ENCODE results near the gene OR52D1.

The OR52D1 gene

GRCh38 chr11:5488385-5488784, at the start of gene OR52D1:
Gene OR52D1 (plus strand): TSS chr11:5488685. CDS start chr11:5488707, 22 bp downstream.
- Histone ChIP-seq H3K36me3 (ENCODE audit: control insufficient read depth, insufficient read depth, low read length) (no peaks in the 10 kb centered on the region), H3K27me3 (ENCODE audit: control insufficient read depth, insufficient read depth, low read length) (no peaks in the 10 kb centered on the region), H3K4me3 (ENCODE audit: low read depth, low read length) (no peak within 1 kb of the TSS), H3K9ac (ENCODE audit: low read depth, low read length) (no peak within 1 kb of the TSS), H3K4me1 (ENCODE audit: control insufficient read depth, insufficient read depth, low read length) (no peaks in the 10 kb centered on the region), H3K9me3 (ENCODE audit: control insufficient read depth, insufficient read depth, low read length) (no peaks in the 10 kb centered on the region)

- no peaks in the 10 kb centered on the region for H3K9me3 ChIP-seq (ENCODE audit: control insufficient read depth, insufficient read depth, low read length)
- H3K36me3 ChIP-seq (ENCODE audit: control insufficient read depth, insufficient read depth, low read length) = no peaks in the 10 kb centered on the region
- no peak within 1 kb of the TSS for H3K4me3 ChIP-seq (ENCODE audit: low read depth, low read length)
- H3K9ac ChIP-seq (ENCODE audit: low read depth, low read length) = no peak within 1 kb of the TSS
- no peaks in the 10 kb centered on the region for H3K4me1 ChIP-seq (ENCODE audit: control insufficient read depth, insufficient read depth, low read length)
- H3K27me3 ChIP-seq (ENCODE audit: control insufficient read depth, insufficient read depth, low read length) = no peaks in the 10 kb centered on the region
Measured at GRCh38 chr11:5441414-5441813, 47.1 kb upstream of the OR52D1 start, which contains the start of gene OR51I1. Gene OR51I1 (minus strand): TSS chr11:5441514. CDS start chr11:5441514, 0 bp downstream.

- Histone ChIP-seq H3K9me3 (ENCODE audit: control insufficient read depth, insufficient read depth, low read length) (no peaks in the 10 kb centered on the region), H3K27me3 (ENCODE audit: control insufficient read depth, insufficient read depth, low read length) (no peaks in the 10 kb centered on the region), H3K4me3 (ENCODE audit: low read depth, low read length) (no peak overlapping the region), H3K36me3 (ENCODE audit: control insufficient read depth, insufficient read depth, low read length) (no peaks in the 10 kb centered on the region), H3K4me1 (ENCODE audit: control insufficient read depth, insufficient read depth, low read length) (no peaks in the 10 kb centered on the region), H3K9ac (ENCODE audit: low read depth, low read length) (no peak overlapping the region)
Measured at GRCh38 chr11:5443835-5444393, 44.6 kb upstream of the OR52D1 start.

GRCh38 chr11:5449023-5449422, 39.5 kb upstream of the OR52D1 start, which contains the start of gene OR51I2:
Gene OR51I2 (plus strand): TSS chr11:5449323. CDS start chr11:5453489, 4,166 bp downstream.
- Histone ChIP-seq H3K9ac (ENCODE audit: low read depth, low read length) (no peak within 1 kb of the TSS), H3K9me3 (ENCODE audit: control insufficient read depth, insufficient read depth, low read length) (no peaks in the 10 kb centered on the region), H3K27me3 (ENCODE audit: control insufficient read depth, insufficient read depth, low read length) (no peaks in the 10 kb centered on the region), H3K4me1 (ENCODE audit: control insufficient read depth, insufficient read depth, low read length) (no peaks in the 10 kb centered on the region), H3K4me3 (ENCODE audit: low read depth, low read length) (no peak within 1 kb of the TSS), H3K36me3 (ENCODE audit: control insufficient read depth, insufficient read depth, low read length) (no peaks in the 10 kb centered on the region)

DNA sequence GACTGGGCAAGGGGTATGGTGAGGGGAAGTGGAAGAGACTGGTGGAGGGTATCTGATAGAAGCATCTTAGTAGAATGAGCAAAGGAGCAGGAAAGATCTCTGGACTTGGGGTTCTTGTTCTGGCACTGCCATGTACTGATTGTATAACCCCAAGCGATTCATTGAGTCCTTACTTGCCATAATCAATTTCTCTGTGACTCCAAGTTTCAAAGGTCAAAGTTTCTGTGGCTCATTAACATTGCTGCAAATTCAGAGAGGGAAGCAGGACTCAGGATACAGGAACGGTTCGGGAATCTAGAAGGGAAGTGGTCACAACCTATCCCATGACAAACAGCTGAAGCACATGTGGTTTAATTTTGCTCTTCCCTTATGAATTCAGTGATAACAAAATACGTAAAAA, 39.1 kb upstream of the OR52D1 start:
- Histone ChIP-seq H3K4me1 (ENCODE audit: control insufficient read depth, insufficient read depth, low read length) (no peaks in the 10 kb centered on the region), H3K36me3 (ENCODE audit: control insufficient read depth, insufficient read depth, low read length) (no peaks in the 10 kb centered on the region), H3K9ac (ENCODE audit: low read depth, low read length) (no peak overlapping the region), H3K9me3 (ENCODE audit: control insufficient read depth, insufficient read depth, low read length) (no peaks in the 10 kb centered on the region), H3K4me3 (ENCODE audit: low read depth, low read length) (no peak overlapping the region), H3K27me3 (ENCODE audit: control insufficient read depth, insufficient read depth, low read length) (no peaks in the 10 kb centered on the region)

DNA sequence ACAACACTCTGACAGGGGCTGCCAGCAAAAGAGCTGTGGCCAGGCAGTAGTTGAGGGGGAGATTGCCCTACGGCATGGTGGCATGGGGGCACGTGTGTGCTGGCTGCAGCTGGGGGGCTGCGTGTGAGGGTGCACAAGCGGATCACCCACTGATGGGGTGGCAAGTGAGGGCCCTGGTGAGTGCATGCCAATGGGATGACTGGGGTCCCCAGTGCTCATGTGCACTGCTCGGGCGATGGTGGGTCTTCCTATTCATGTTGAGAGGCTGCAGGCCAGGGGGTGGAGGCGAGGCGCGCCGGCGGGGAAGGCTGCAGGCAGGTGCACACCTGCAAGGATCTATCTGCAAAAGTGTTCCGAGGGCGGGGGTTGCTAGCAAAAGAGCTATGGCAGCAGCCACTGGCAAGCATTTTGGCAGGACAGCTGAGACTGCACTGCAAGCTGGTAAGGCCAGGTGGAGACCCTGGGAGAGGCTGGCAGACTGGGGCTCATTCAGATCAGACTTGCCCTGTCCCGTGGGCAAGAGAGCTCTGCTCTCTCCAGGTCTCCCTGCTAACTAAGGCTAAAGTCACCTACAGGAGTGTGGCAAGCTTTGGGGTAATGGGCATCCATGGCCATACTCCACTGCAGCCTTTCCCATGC, 27.4 kb upstream of the OR52D1 start:
- H3K4me3 ChIP-seq (ENCODE audit: low read depth, low read length) = no peak overlapping the region
- no peak overlapping the region for H3K9ac ChIP-seq (ENCODE audit: low read depth, low read length)
- no peaks in the 10 kb centered on the region for H3K4me1 ChIP-seq (ENCODE audit: control insufficient read depth, insufficient read depth, low read length)
- H3K27me3 ChIP-seq (ENCODE audit: control insufficient read depth, insufficient read depth, low read length) = no peaks in the 10 kb centered on the region
- H3K9me3 ChIP-seq (ENCODE audit: control insufficient read depth, insufficient read depth, low read length) = no peaks in the 10 kb centered on the region
- no peaks in the 10 kb centered on the region for H3K36me3 ChIP-seq (ENCODE audit: control insufficient read depth, insufficient read depth, low read length)

- Histone ChIP-seq H3K4me3 (ENCODE audit: low read depth, low read length) (no peak overlapping the region), H3K9ac (ENCODE audit: low read depth, low read length) (no peak overlapping the region), H3K36me3 (ENCODE audit: control insufficient read depth, insufficient read depth, low read length) (no peaks in the 10 kb centered on the region), H3K9me3 (ENCODE audit: control insufficient read depth, insufficient read depth, low read length) (no peaks in the 10 kb centered on the region), H3K27me3 (ENCODE audit: control insufficient read depth, insufficient read depth, low read length) (no peaks in the 10 kb centered on the region), H3K4me1 (ENCODE audit: control insufficient read depth, insufficient read depth, low read length) (no peaks in the 10 kb centered on the region)
Measured at GRCh38 chr11:5467527-5467926, 21.0 kb upstream of the OR52D1 start.

GRCh38 chr11:5473921-5474320, 14.6 kb upstream of the OR52D1 start:
- Histone ChIP-seq H3K4me3 (ENCODE audit: low read depth, low read length) (no peak overlapping the region), H3K9me3 (ENCODE audit: control insufficient read depth, insufficient read depth, low read length) (no peaks in the 10 kb centered on the region), H3K27me3 (ENCODE audit: control insufficient read depth, insufficient read depth, low read length) (no peaks in the 10 kb centered on the region), H3K36me3 (ENCODE audit: control insufficient read depth, insufficient read depth, low read length) (no peaks in the 10 kb centered on the region), H3K4me1 (ENCODE audit: control insufficient read depth, insufficient read depth, low read length) (no peaks in the 10 kb centered on the region), H3K9ac (ENCODE audit: low read depth, low read length) (no peak overlapping the region)

- no peaks in the 10 kb centered on the region for H3K9me3 ChIP-seq (ENCODE audit: control insufficient read depth, insufficient read depth, low read length)
- no peaks in the 10 kb centered on the region for H3K27me3 ChIP-seq (ENCODE audit: control insufficient read depth, insufficient read depth, low read length)
- H3K4me3 ChIP-seq (ENCODE audit: low read depth, low read length) = no peak overlapping the region
- no peaks in the 10 kb centered on the region for H3K36me3 ChIP-seq (ENCODE audit: control insufficient read depth, insufficient read depth, low read length)
- H3K4me1 ChIP-seq (ENCODE audit: control insufficient read depth, insufficient read depth, low read length) = no peaks in the 10 kb centered on the region
- no peak overlapping the region for H3K9ac ChIP-seq (ENCODE audit: low read depth, low read length)
Measured at GRCh38 chr11:5476186-5476819, 12.2 kb upstream of the OR52D1 start.

DNA sequence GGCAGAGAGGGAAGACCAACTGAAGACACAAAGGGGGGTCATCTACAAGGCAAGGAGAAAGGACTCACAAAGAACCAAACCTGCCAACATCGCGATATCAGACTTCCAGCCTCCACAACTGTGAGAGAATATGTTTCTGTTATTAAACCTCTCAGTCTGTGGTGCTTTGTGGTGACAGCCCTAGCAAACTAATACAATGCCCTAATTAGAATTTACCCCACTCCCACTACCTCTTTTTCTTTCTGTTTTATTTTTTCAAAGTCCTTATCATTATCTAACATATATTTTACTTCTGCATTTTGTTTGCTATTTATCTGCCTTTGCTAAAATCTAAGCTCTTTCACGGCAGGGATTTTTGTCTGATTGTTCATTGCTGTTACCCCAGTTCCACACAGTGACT, 2.5 kb upstream of the OR52D1 start:
- no peaks in the 10 kb centered on the region for H3K27me3 ChIP-seq (ENCODE audit: control insufficient read depth, insufficient read depth, low read length)
- no peak overlapping the region for H3K4me3 ChIP-seq (ENCODE audit: low read depth, low read length)
- H3K9me3 ChIP-seq (ENCODE audit: control insufficient read depth, insufficient read depth, low read length) = no peaks in the 10 kb centered on the region
- H3K36me3 ChIP-seq (ENCODE audit: control insufficient read depth, insufficient read depth, low read length) = no peaks in the 10 kb centered on the region
- H3K9ac ChIP-seq (ENCODE audit: low read depth, low read length) = no peak overlapping the region
- no peaks in the 10 kb centered on the region for H3K4me1 ChIP-seq (ENCODE audit: control insufficient read depth, insufficient read depth, low read length)

GRCh38 chr11:5486421-5486820, 2.1 kb upstream of the OR52D1 start:
- Histone ChIP-seq H3K27me3 (ENCODE audit: control insufficient read depth, insufficient read depth, low read length) (no peaks in the 10 kb centered on the region), H3K9ac (ENCODE audit: low read depth, low read length) (no peak overlapping the region), H3K4me3 (ENCODE audit: low read depth, low read length) (no peak overlapping the region), H3K9me3 (ENCODE audit: control insufficient read depth, insufficient read depth, low read length) (no peaks in the 10 kb centered on the region), H3K36me3 (ENCODE audit: control insufficient read depth, insufficient read depth, low read length) (no peaks in the 10 kb centered on the region), H3K4me1 (ENCODE audit: control insufficient read depth, insufficient read depth, low read length) (no peaks in the 10 kb centered on the region)

- no peaks in the 10 kb centered on the region for H3K9me3 ChIP-seq (ENCODE audit: control insufficient read depth, insufficient read depth, low read length)
- no peak overlapping the region for H3K4me3 ChIP-seq (ENCODE audit: low read depth, low read length)
- no peaks in the 10 kb centered on the region for H3K27me3 ChIP-seq (ENCODE audit: control insufficient read depth, insufficient read depth, low read length)
- no peaks in the 10 kb centered on the region for H3K36me3 ChIP-seq (ENCODE audit: control insufficient read depth, insufficient read depth, low read length)
- no peak overlapping the region for H3K9ac ChIP-seq (ENCODE audit: low read depth, low read length)
- no peaks in the 10 kb centered on the region for H3K4me1 ChIP-seq (ENCODE audit: control insufficient read depth, insufficient read depth, low read length)
Measured at GRCh38 chr11:5488798-5489399, 414 bp downstream of the OR52D1 start.
